HL-60 (cell line): ENCODE measurements around the gene RAI1.

Source experiments
- DNase-seq, 2 experiments: peaks; one replicate each; pipeline ENCODE4 v3.0.0-alpha.2; 2010 to 2020; ENCODE audit warnings: low read depth in 1 of 2, low spot score in 1 of 2
- H3K27ac ChIP-seq: fragments of 250-450 bp; sonication (Bioruptor Pico); replicated peaks from 2 replicates; pipeline ENCODE4 v1.5.1; 2020; ENCODE audit warnings: mild to moderate bottlenecking, moderate library complexity
- H3K27me3 ChIP-seq: fragments of 250-450 bp; sonication (Bioruptor Pico); 2 replicates; pipeline ENCODE4 v1.5.1; 2021; ENCODE audit warnings: mild to moderate bottlenecking, moderate library complexity; ENCODE audit not compliant: insufficient read depth, poor library complexity, severe bottlenecking
- H3K4me3 ChIP-seq: replicated peaks from 2 replicates; pipeline ENCODE4 v1.5.1; 2011; ENCODE audit warnings: mild to moderate bottlenecking, control low read depth, low read length; ENCODE audit not compliant: insufficient read depth
- CTCF ChIP-seq: IDR thresholded peaks from one replicate; pipeline ENCODE4 v1.5.1; 2011; ENCODE audit warnings: low read length, control low read depth, inconsistent platforms; ENCODE audit not compliant: insufficient read depth
- GABPA ChIP-seq: IDR thresholded peaks from 2 replicates; pipeline ENCODE4 v1.6.1; 2012; ENCODE audit warnings: low read depth
- POLR2AphosphoS5 ChIP-seq: IDR thresholded peaks from 2 replicates; pipeline ENCODE4 v1.6.1; 2012; ENCODE audit warnings: low read depth
- SPI1 ChIP-seq: IDR thresholded peaks from 2 replicates; pipeline ENCODE4 v1.6.1; 2012; ENCODE audit warnings: low read depth, mild to moderate bottlenecking, borderline replicate concordance
- TF ChIP-seq, protein P1 (sequence below): IDR thresholded peaks from 2 replicates; pipeline ENCODE4 v1.6.1; 2012; ENCODE audit warnings: low read depth; ENCODE audit not compliant: insufficient replicate concordance

The RAI1 gene

GRCh38 chr17:17667231-17667630 is 14.0 kb upstream of the RAI1 start:
- DNase-seq = no peak
- H3K27ac ChIP-seq = no peak overlapping the region
- no peak overlapping the region for H3K4me3 ChIP-seq
- H3K27me3 ChIP-seq = no peaks in the 10 kb centered on the region
- TF ChIP-seq SPI1 = no peak
- TF ChIP-seq, protein P1, sequence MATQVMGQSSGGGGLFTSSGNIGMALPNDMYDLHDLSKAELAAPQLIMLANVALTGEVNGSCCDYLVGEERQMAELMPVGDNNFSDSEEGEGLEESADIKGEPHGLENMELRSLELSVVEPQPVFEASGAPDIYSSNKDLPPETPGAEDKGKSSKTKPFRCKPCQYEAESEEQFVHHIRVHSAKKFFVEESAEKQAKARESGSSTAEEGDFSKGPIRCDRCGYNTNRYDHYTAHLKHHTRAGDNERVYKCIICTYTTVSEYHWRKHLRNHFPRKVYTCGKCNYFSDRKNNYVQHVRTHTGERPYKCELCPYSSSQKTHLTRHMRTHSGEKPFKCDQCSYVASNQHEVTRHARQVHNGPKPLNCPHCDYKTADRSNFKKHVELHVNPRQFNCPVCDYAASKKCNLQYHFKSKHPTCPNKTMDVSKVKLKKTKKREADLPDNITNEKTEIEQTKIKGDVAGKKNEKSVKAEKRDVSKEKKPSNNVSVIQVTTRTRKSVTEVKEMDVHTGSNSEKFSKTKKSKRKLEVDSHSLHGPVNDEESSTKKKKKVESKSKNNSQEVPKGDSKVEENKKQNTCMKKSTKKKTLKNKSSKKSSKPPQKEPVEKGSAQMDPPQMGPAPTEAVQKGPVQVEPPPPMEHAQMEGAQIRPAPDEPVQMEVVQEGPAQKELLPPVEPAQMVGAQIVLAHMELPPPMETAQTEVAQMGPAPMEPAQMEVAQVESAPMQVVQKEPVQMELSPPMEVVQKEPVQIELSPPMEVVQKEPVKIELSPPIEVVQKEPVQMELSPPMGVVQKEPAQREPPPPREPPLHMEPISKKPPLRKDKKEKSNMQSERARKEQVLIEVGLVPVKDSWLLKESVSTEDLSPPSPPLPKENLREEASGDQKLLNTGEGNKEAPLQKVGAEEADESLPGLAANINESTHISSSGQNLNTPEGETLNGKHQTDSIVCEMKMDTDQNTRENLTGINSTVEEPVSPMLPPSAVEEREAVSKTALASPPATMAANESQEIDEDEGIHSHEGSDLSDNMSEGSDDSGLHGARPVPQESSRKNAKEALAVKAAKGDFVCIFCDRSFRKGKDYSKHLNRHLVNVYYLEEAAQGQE = no peak

DNA sequence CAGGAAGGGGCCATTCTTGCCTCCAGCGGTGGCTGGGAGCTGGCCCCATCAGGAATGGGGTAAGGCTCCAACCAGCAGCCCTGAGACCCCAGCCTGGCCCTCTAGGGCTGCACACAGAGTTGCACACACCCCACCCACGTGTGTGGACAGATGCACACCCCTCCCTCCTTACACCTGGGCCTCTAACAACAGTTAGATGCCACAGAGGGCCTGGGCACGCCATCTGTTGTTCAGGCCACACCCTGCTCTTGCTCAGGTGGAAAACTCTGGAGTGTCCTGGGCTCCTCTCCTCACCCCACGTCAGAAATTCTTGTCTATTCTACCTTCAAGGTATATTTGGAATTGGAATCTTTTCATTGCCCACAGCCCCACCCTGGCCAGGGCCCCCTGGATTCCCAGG is 13.3 kb upstream of the RAI1 start:
- Histone ChIP-seq H3K27ac (no peak overlapping the region), H3K27me3 (no peaks in the 10 kb centered on the region), H3K4me3 (no peak overlapping the region)
- DNase-seq = no peak
- no peak for TF ChIP-seq SPI1
- TF ChIP-seq, protein P1 = no peak
- TF ChIP-seq POLR2AphosphoS5 = no peak
- TF ChIP-seq CTCF = no peak
- no peak for TF ChIP-seq GABPA

DNA sequence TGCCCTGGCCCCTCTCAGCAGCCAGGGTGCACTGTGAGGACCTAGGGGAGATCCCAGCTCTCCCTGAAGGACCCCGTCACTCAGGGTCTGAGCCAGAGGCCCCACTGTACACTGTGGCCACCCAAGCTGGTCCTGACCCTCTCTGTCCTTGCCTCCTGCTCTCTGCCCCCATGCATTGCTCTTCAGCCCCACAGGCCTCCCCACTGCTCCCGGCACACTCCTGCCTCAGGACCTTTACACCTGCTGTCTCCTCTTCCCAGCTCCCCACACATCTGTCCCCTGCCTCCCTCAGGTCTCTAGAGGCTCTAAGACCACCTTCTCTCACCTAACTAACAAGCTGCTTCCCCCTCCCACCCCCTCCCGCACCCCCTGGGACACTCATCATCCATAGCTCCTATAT is 12.9 kb upstream of the RAI1 start:
- H3K4me3 ChIP-seq = no peak overlapping the region
- no peaks in the 10 kb centered on the region for H3K27me3 ChIP-seq
- H3K27ac ChIP-seq = no peak overlapping the region
- no peak for TF ChIP-seq POLR2AphosphoS5
- TF ChIP-seq SPI1 = no peak
- no peak for TF ChIP-seq CTCF
- TF ChIP-seq, protein P1 = no peak
- no peak for TF ChIP-seq GABPA
- DNase-seq = no peak
